A673 (cell line): Measurements from ENCODE around the gene TAMALIN. TPM values are rescaled to one million over a fixed set of nuclear protein-coding genes. Genes with fewer than 3 reads are reported as not detected.

ENCODE experiments used
- BruUV-seq: library from RNA; stranded (reverse); fragments of 400-500 nt; replicated peaks from 2 replicates; lab custom pipeline; 2021; lab: Mats Ljungman, UMichigan
- CTCF ChIA-PET: fragments of 300-600 bp; sonication (Branson Sonifier 250); formaldehyde crosslinking; loops from one replicate; lab custom pipeline; 2022; ENCODE audit warnings: antibody characterized with exemption; lab: Charles Lee
- POLR2A ChIA-PET: fragments of 300-600 bp; sonication (Branson Sonifier 250); formaldehyde crosslinking; loops from one replicate; lab custom pipeline; 2022; ENCODE audit warnings: antibody characterized with exemption; ENCODE audit not compliant: low non-redundant PET; lab: Charles Lee
- DNase-seq: peaks from one replicate; pipeline ENCODE4 v3.0.0-alpha.2; 2015; ENCODE audit warnings: low spot score
- H3K27ac ChIP-seq: fragments of 200-600 bp; sonication (generic); 2 replicates; pipeline ENCODE4 v1.5.1; 2016; ENCODE audit warnings: mixed run types, low read depth, mild to moderate bottlenecking, mixed read lengths, antibody characterized with exemption, low read length; ENCODE audit not compliant: poor library complexity, severe bottlenecking
- H3K27me3 ChIP-seq: fragments of 200-600 bp; sonication (generic); replicated peaks from 2 replicates; pipeline ENCODE4 v1.6.1; 2017; ENCODE audit warnings: mixed run types, low read depth, mild to moderate bottlenecking, mixed read lengths, antibody characterized with exemption, low read length; ENCODE audit not compliant: insufficient read depth, poor library complexity
- H3K36me3 ChIP-seq: fragments of 200-600 bp; sonication (generic); 2 replicates; pipeline ENCODE4 v1.6.1; 2016; ENCODE audit warnings: mixed run types, mild to moderate bottlenecking, mixed read lengths, antibody characterized with exemption, low read length; ENCODE audit not compliant: insufficient read depth, poor library complexity, severe bottlenecking
- H3K4me1 ChIP-seq: fragments of 200-600 bp; sonication (generic); 2 replicates; pipeline ENCODE4 v1.6.1; 2017; ENCODE audit warnings: mixed run types, mild to moderate bottlenecking, mixed read lengths, antibody characterized with exemption, low read length; ENCODE audit not compliant: insufficient read depth, poor library complexity, severe bottlenecking
- H3K4me3 ChIP-seq: fragments of 200-600 bp; sonication (generic); 2 replicates; pipeline ENCODE4 v1.5.1; 2016; ENCODE audit warnings: low read depth, mixed run types, mild to moderate bottlenecking, mixed read lengths, low read length; ENCODE audit not compliant: poor library complexity, severe bottlenecking
- H3K9me3 ChIP-seq: fragments of 200-600 bp; sonication (generic); 2 replicates; pipeline ENCODE4 v1.6.1; 2016; ENCODE audit warnings: mixed run types, low read depth, mild to moderate bottlenecking, mixed read lengths, antibody characterized with exemption, low read length; ENCODE audit not compliant: poor library complexity, severe bottlenecking
- CTCF ChIP-seq: fragments of 300-800, 200-600 bp; sonication (generic); conservative IDR thresholded peaks from 2 replicates; pipeline ENCODE4 v1.5.1; 2017; ENCODE audit warnings: low read depth, mild to moderate bottlenecking, antibody characterized with exemption, low read length, moderate library complexity, mixed read lengths
- EZH2 ChIP-seq: fragments of 200-600 bp; sonication (generic); IDR thresholded peaks from 2 replicates; pipeline ENCODE4 v1.6.1; 2017; ENCODE audit warnings: borderline replicate concordance, low read depth, mild to moderate bottlenecking, mixed read lengths, antibody characterized with exemption, low read length; ENCODE audit not compliant: poor library complexity, severe bottlenecking
- intact Hi-C: fragments of 100-400 bp; cut with micrococcal nuclease; formaldehyde crosslinking; loops from one replicate; pipeline ENCODE4 v1.10.0; 2022; ENCODE audit not compliant: unreplicated experiment
- total RNA-seq: library from RNA; stranded (reverse); gene quantifications from 2 replicates; pipeline ENCODE4 v1.2.3, GENCODE V29; 2021

TAMALIN gene
- total RNA-seq, 1 experiment from 2014 or later, result 4.8 TPM

- TF ChIP-seq CTCF (no peak), EZH2 (no peak)
- CTCF ChIA-PET, result no interaction called here
- H3K4me3 ChIP-seq, result no peak overlapping the region
- H3K27ac ChIP-seq, result no peak overlapping the region
- POLR2A ChIA-PET, result no interaction called here
- H3K9me3 ChIP-seq, result no peaks in the 10 kb centered on the region
- DNase-seq, result no peak
- no TSS peak for BruUV-seq
- H3K27me3 ChIP-seq, result no peaks in the 10 kb centered on the region
- no peaks in the 10 kb centered on the region for H3K36me3 ChIP-seq
- intact Hi-C loops, result no loop called here
- peaks cover 3% of the 10 kb centered on the region for H3K4me1 ChIP-seq
Observed at GRCh38 chr12:52042706-52043385, 36.1 kb downstream of the TAMALIN start.

- Histone ChIP-seq H3K4me3 (no peak overlapping the region), H3K4me1 (peaks cover 3% of the 10 kb centered on the region), H3K27me3 (no peaks in the 10 kb centered on the region), H3K27ac (no peak overlapping the region), H3K9me3 (no peaks in the 10 kb centered on the region), H3K36me3 (no peaks in the 10 kb centered on the region)
- no peak for DNase-seq
- no TSS peak for BruUV-seq
- no peak for TF ChIP-seq CTCF
- no peak for TF ChIP-seq EZH2
- intact Hi-C loops, result no loop called here
- CTCF ChIA-PET, result no interaction called here
- POLR2A ChIA-PET, result no interaction called here
Observed at GRCh38 chr12:52043386-52044212, 36.9 kb downstream of the TAMALIN start.

GRCh38 chr12:52044292-52044983 lies 37.7 kb downstream of the TAMALIN start:
- no TSS peak for BruUV-seq
- H3K4me3 ChIP-seq, result no peak overlapping the region
- H3K36me3 ChIP-seq, result no peaks in the 10 kb centered on the region
- TF ChIP-seq CTCF (no peak), EZH2 (no peak)
- no peaks in the 10 kb centered on the region for H3K27me3 ChIP-seq
- no peak for DNase-seq
- ChIA-PET POLR2A (no interaction called here), CTCF (no interaction called here)
- H3K4me1 ChIP-seq, result no peaks in the 10 kb centered on the region
- no peaks in the 10 kb centered on the region for H3K9me3 ChIP-seq
- no peak overlapping the region for H3K27ac ChIP-seq
- intact Hi-C loops, result no loop called here
